Inflammatory macrophage treated with lipopolysaccharide for 1 hour (primary cell): ENCODE data around the gene FNIP1.
"Not testable (repeated sequence)": the region's sequence is repeated elsewhere in the genome, so short reads cannot be mapped to it uniquely, and the experiment has no call there.

Experiments used
- DNase-seq, 2 donors: peaks; one replicate each; pipeline ENCODE4 v3.0.0-alpha.2; 2020 to 2022

The FNIP1 gene

GRCh38 chr5:131684051-131684450 lies 112.8 kb downstream of the FNIP1 start:
- DNase-seq: no peak

DNA sequence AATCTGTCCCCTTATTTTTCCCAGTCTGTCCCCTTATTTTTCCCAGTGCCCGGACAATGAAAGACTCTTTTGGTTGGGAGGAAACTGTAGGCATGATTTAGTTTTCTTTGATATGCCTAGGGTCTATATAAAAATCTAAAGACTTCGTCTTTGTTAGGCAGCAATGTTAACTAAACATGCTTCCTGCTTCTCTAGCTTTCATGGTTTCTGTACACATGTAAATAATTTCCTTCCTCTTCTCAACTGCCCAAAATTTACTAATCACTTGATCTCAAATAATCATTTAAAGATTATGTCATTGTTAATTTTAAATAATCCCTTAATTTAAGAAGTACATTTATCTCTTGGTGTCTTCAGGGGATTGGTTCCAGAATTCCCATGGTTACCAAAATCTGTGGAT lies 114.0 kb downstream of the FNIP1 start:
- peak in 1 of 2 donors; percentile 5 for DNase-seq

- DNase-seq: no peak
Observed at GRCh38 chr5:131682175-131682574, 114.6 kb downstream of the FNIP1 start.

DNA sequence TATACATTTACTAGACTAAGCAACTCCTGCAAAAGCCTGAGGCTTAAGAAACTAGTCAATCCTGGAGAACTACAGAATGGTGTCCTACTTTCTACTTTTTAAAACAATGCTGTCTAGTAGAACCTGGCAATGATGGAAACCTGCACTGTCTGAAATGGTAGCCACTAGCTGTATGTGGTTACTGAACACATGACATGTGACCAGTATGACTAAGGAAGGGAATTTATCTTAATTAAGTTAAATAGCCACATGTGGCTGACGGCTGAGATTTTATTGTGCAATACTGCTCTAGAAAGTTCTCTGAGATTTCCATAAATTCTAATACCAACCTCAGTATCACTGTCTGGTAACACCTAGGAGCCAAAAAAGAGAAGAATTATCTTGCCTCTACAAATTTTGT lies 116.9 kb downstream of the FNIP1 start:
- peak; percentile 46 to 57 for DNase-seq

GRCh38 chr5:131678273-131678672 lies 118.5 kb downstream of the FNIP1 start:
- DNase-seq: not testable (repeated sequence)

DNA sequence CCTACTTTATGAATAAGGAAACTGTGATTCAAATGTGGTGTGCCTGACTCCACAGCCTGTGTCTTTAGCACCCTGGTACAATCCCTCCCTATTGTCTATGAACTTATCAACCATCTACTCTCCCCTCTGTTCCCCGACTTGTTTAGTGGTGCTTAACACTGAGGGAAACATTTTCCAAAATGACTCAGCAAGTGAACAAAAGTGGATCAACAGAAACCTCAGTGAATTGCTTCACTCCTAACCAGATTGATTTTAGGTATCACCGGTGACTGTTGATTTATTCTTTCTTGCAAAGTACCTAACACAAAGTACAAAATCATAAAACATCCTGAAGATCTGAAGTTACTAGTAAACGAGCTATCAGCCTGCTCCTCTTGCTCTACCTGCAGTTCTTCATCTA lies 119.7 kb downstream of the FNIP1 start:
- no peak for DNase-seq

DNA sequence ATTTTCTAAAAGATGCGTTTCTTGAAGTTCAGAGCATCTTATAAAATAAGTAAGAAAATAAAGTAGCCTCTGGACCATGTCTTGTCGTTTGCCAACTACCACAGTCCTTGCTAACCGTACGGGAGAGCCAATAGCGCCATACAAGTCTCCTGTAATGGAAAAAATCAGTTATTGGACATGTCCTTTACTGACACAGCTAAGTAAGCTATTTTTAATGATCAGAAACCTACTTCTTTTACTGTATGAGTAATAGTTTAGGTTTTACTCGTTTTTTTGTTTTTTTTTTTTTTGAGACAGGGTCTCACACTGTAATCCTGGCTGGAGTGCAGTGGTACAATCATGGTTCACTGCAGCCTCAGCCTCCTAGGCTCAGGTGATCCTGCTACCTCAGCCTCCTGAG lies 124.0 kb downstream of the FNIP1 start:
- no peak for DNase-seq

GRCh38 chr5:131671994-131672655 lies 124.7 kb downstream of the FNIP1 start:
- DNase-seq: no peak

DNA sequence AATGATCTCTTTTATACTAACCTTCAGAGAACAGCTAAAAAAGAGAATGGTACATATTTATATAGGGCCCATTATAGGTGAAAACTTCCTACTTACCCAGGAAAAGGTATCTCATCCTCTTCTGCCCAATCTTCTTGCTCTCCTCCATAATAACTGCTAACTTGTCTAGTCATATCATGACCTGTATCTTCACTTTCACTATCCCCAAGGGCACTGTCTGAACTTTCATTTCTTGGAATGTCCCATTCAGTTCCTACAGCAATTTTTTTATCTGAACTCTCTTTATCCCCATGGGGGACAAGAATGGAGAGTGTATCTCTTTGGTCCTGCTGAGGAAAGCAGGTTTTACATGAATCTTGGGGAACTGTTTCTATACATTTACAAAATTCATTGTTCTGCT lies 125.4 kb downstream of the FNIP1 start:
- DNase-seq: no peak

DNA sequence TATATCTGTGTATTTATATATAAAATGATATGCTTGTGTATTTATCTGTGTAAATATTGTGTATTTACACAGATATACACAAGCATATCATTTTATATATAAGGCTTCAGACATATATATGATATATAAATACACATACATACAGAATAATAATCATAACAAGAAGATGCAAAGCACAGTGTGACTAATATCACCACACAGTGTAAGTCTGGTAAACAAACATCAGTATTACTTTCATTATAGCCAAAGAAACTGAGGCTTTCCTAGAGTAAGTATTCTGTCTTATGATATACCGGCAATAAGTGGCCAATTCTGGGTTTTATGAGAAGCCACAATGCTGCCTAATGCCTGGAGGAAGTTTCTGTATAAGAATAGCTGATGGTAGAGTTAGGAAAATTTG lies 131.9 kb downstream of the FNIP1 start:
- no peak for DNase-seq

- DNase-seq: no peak
Observed at GRCh38 chr5:131661933-131662332, 134.9 kb downstream of the FNIP1 start.

DNA sequence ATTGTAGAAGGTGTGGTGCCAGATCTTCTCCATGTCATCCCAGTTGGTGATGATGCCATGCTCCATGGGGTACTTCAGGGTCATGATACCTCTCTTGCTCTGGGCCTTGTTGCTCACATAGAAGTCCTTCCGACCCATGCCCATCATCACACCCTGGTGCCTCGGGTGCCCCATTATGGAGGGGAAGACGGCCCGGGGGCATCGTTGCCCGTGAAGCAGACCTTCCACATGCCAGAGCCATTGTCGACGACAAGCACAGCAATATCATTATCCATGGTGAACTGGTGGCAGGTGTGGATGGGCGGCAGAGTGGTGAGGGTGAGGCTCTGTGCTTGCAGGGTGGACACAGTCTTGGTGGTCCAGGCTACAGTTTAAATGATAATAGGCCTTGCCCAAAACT lies 137.0 kb downstream of the FNIP1 start:
- no peak for DNase-seq

DNA sequence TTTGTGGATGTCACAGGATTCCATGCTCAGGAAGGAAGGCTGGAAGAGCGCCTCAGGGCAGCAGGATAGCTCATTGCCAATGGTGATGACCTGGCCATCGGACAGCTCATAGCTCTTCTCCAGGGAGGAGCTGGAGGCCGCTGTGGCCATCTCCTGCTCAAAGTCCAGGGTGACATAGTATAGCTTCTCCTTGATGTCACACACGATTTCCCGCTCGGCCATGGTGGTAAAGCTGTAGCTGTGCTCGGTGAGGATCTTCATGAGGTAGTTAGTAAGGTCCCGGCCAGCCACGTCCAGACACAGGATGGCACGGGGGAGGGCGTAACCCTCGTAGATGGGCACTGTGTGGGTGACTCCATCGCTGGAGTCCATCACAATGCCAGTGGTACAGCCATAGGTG lies 137.5 kb downstream of the FNIP1 start:
- DNase-seq: no peak

DNA sequence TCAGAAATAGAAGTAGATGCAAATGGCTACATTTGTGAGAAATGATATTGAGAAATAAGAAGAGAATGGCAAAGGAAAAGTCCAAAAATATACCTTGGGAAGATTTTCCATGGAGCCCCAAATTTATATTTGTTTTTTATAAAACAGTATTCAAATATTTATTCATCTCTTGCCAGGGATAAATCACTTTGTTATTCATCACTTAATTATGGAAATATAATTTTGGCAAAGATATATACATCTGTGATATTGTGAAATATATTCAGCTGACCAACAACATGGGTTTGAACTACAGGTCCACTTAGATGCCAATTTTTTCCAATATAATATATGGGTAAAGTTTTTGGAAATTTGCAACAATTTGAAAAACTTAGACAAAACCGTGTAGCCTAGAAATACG lies 142.0 kb downstream of the FNIP1 start:
- no peak for DNase-seq

- no peak for DNase-seq
Observed at GRCh38 chr5:131654309-131654708, 142.5 kb downstream of the FNIP1 start.

GRCh38 chr5:131649161-131649560 lies 147.7 kb downstream of the FNIP1 start:
- no peak for DNase-seq

- DNase-seq: peak in 1 of 2 donors; percentile 11
Observed at GRCh38 chr5:131647048-131647769, 149.6 kb downstream of the FNIP1 start.

GRCh38 chr5:131644822-131645221 lies 152.0 kb downstream of the FNIP1 start:
- no peak for DNase-seq

- DNase-seq: no peak
Observed at GRCh38 chr5:131644370-131644769, 152.4 kb downstream of the FNIP1 start.

GRCh38 chr5:131641494-131641893 lies 155.3 kb downstream of the FNIP1 start:
- no peak for DNase-seq

- no peak for DNase-seq
Observed at GRCh38 chr5:131640043-131640856, 156.6 kb downstream of the FNIP1 start.

GRCh38 chr5:131639148-131639547 lies 157.7 kb downstream of the FNIP1 start:
- no peak for DNase-seq

- no peak for DNase-seq
Observed at GRCh38 chr5:131637694-131638093, 159.1 kb downstream of the FNIP1 start.
